H1 (cell line): ENCODE measurements around the gene SPINK14. TPM values are rescaled to one million over a fixed set of nuclear protein-coding genes. Genes with fewer than 3 reads are reported as not detected.

Source experiments
- CTCF ChIA-PET: fragments of 300-600 bp; sonication (Branson Sonifier 250); formaldehyde crosslinking; loops from one replicate; lab custom pipeline; 2021; ENCODE audit not compliant: partially characterized antibody; lab: Charles Lee
- POLR2A ChIA-PET: fragments of 300-600 bp; sonication (Branson Sonifier 250); formaldehyde crosslinking; loops from one replicate; lab custom pipeline; 2021; ENCODE audit warnings: inconsistent platforms; ENCODE audit not compliant: partially characterized antibody; lab: Charles Lee
- DNase-seq, 2 experiments: peaks; one replicate each; pipeline versions ENCODE4 v3.0.0 to v3.0.0-alpha.2; 2010 to 2022; ENCODE audit warnings: low spot score in 2 of 2, low read depth in 1 of 2, mixed read lengths in 1 of 2
- FAIRE-seq: peaks from 2 replicates; lab custom pipeline; 2011; peaks lifted over from hg19 to GRCh38; lab: Jason Lieb, UNC
- H2AFZ ChIP-seq: 2 replicates; pipeline ENCODE4 v1.8.1; 2012; ENCODE audit warnings: low read length, inconsistent platforms
- H2AK5ac ChIP-seq: 2 replicates; pipeline ENCODE4 v1.6.1; 2013; ENCODE audit warnings: low read depth, low read length
- H2BK120ac ChIP-seq: replicated peaks from 2 replicates; pipeline ENCODE3; 2013; ENCODE audit warnings: low read depth, low read length, inconsistent platforms
- H2BK12ac ChIP-seq: 2 replicates; pipeline ENCODE4 v1.6.1; 2013; ENCODE audit warnings: low read depth, low read length
- H2BK15ac ChIP-seq: 2 replicates; pipeline ENCODE4 v1.6.1; 2013; ENCODE audit warnings: low read length
- H2BK20ac ChIP-seq: 2 replicates; pipeline ENCODE4 v1.6.1; 2013; ENCODE audit warnings: low read length
- H2BK5ac ChIP-seq: 2 replicates; pipeline ENCODE4 v1.6.1; 2013; ENCODE audit warnings: low read depth, low read length
- H3K14ac ChIP-seq: 2 replicates; pipeline ENCODE4 v1.6.1; 2013; ENCODE audit warnings: inconsistent platforms; ENCODE audit not compliant: insufficient read length
- H3K18ac ChIP-seq: 2 replicates; pipeline ENCODE4 v1.6.1; 2013; ENCODE audit warnings: low read length; ENCODE audit errors: extremely low read depth
- H3K23ac ChIP-seq: 2 replicates; pipeline ENCODE4 v1.6.1; 2013; ENCODE audit warnings: inconsistent platforms; ENCODE audit not compliant: insufficient read length
- H3K23me2 ChIP-seq: 2 replicates; pipeline ENCODE4 v1.6.1; 2013; ENCODE audit warnings: low read depth, low read length
- H3K27ac ChIP-seq: 2 replicates; pipeline ENCODE4 v1.6.1; 2011; ENCODE audit warnings: low read depth, low read length, inconsistent platforms
- H3K27me3 ChIP-seq, 4 experiments: replicated peaks in 1 of 4; 1 replicate in 1 of 4; 2 replicates in 3 of 4; pipeline versions ENCODE4 v1.6.1 to v1.8.1; 2011 to 2013; ENCODE audit warnings: low read length in 3 of 4, mild to moderate bottlenecking in 3 of 4, inconsistent platforms in 2 of 4, mixed read lengths in 2 of 4, moderate library complexity in 1 of 4; ENCODE audit not compliant: control insufficient read depth in 3 of 4, insufficient read depth in 3 of 4; ENCODE audit errors: extremely low read depth in 1 of 4
- H3K36me3 ChIP-seq, 4 experiments: 2 replicates each; pipeline versions ENCODE4 v1.6.1 to v1.8.1; 2011 to 2013; ENCODE audit warnings: mild to moderate bottlenecking in 4 of 4, low read length in 3 of 4, moderate library complexity in 2 of 4, control low read depth in 1 of 4, inconsistent platforms in 1 of 4; ENCODE audit not compliant: insufficient read depth in 4 of 4, control insufficient read depth in 2 of 4
- H3K4ac ChIP-seq: replicated peaks from 2 replicates; pipeline ENCODE3; 2013; ENCODE audit warnings: low read length, low read depth, mixed read lengths, inconsistent platforms; ENCODE audit not compliant: insufficient read length
- H3K4me1 ChIP-seq, 4 experiments: replicated peaks in 1 of 4; 1 replicate in 1 of 4; 2 replicates in 3 of 4; pipeline versions ENCODE4 v1.6.1 to v1.8.1; 2011 to 2013; ENCODE audit warnings: low read length in 3 of 4, inconsistent platforms in 2 of 4, mixed read lengths in 1 of 4; ENCODE audit not compliant: insufficient read depth in 4 of 4, control insufficient read depth in 3 of 4
- H3K4me2 ChIP-seq, 2 experiments: 2 replicates each; pipeline versions ENCODE4 v1.6.1 to v1.8.1; 2011 to 2013; ENCODE audit warnings: low read depth in 2 of 2, low read length in 2 of 2, control low read depth in 1 of 2, inconsistent platforms in 1 of 2, mild to moderate bottlenecking in 1 of 2; ENCODE audit not compliant: insufficient read depth in 1 of 2
- H3K4me3 ChIP-seq, 4 experiments: fragments of 200-600, 300-600 bp in 1 of 4; sonication (generic), shearing (Covaris generic), sonication (Bioruptor Twin) in 1 of 4; 2 replicates each; pipeline versions ENCODE4 v1.5.1 to v1.8.1; 2011 to 2016; ENCODE audit warnings: low read length in 4 of 4, low read depth in 3 of 4, control low read depth in 2 of 4, inconsistent platforms in 2 of 4, mild to moderate bottlenecking in 2 of 4, mixed read lengths in 1 of 4, moderate library complexity in 1 of 4; ENCODE audit not compliant: insufficient read depth in 2 of 4; ENCODE audit errors: extremely low read depth in 1 of 4
- H3K56ac ChIP-seq: replicated peaks from 2 replicates; pipeline ENCODE3; 2013; ENCODE audit warnings: low read depth, mild to moderate bottlenecking, mixed read lengths, low read length, inconsistent platforms; ENCODE audit not compliant: insufficient read length
- H3K79me1 ChIP-seq: 2 replicates; pipeline ENCODE4 v1.6.1; 2013; ENCODE audit warnings: low read depth, low read length, control low read depth
- H3K79me2 ChIP-seq, 2 experiments: 2 replicates each; pipeline versions ENCODE4 v1.6.1 to v1.8.1; 2012 to 2013; ENCODE audit warnings: low read length in 2 of 2, mild to moderate bottlenecking in 2 of 2, inconsistent platforms in 1 of 2; ENCODE audit not compliant: insufficient read depth in 2 of 2, control insufficient read depth in 1 of 2
- H3K9ac ChIP-seq, 4 experiments: replicated peaks in 1 of 4; 1 replicate in 1 of 4; 2 replicates in 3 of 4; pipeline versions ENCODE4 v1.6.1 to v1.8.1; 2011 to 2013; ENCODE audit warnings: low read depth in 3 of 4, low read length in 3 of 4, control low read depth in 2 of 4, mild to moderate bottlenecking in 2 of 4, moderate library complexity in 2 of 4, inconsistent platforms in 1 of 4; ENCODE audit errors: extremely low read depth in 1 of 4
- H3K9me3 ChIP-seq, 2 experiments: 2 replicates each; pipeline versions ENCODE4 v1.6.1 to v1.8.1; 2012 to 2013; ENCODE audit warnings: mild to moderate bottlenecking in 2 of 2, moderate library complexity in 2 of 2, control low read depth in 1 of 2, inconsistent platforms in 1 of 2, low read depth in 1 of 2, low read length in 1 of 2, mixed read lengths in 1 of 2; ENCODE audit not compliant: insufficient read depth in 2 of 2
- H4K20me1 ChIP-seq, 2 experiments: replicated peaks in 1 of 2; 2 replicates each; pipeline versions ENCODE3 to v1.8.1; 2011 to 2013; ENCODE audit warnings: inconsistent platforms in 2 of 2, low read length in 2 of 2, mild to moderate bottlenecking in 1 of 2; ENCODE audit not compliant: insufficient read depth in 2 of 2, control insufficient read depth in 1 of 2
- H4K5ac ChIP-seq: 2 replicates; pipeline ENCODE4 v1.6.1; 2013; ENCODE audit warnings: low read length, low read depth, mixed read lengths, inconsistent platforms; ENCODE audit not compliant: insufficient read length
- H4K8ac ChIP-seq: 2 replicates; pipeline ENCODE4 v1.8.0; 2013; ENCODE audit warnings: mild to moderate bottlenecking, moderate library complexity, low read length, inconsistent platforms; ENCODE audit not compliant: insufficient read depth; ENCODE audit errors: extremely low read depth
- H4K91ac ChIP-seq: replicated peaks from 2 replicates; pipeline ENCODE3; 2013; ENCODE audit warnings: low read length, mixed read lengths, inconsistent platforms; ENCODE audit not compliant: insufficient read length
- CHD2 ChIP-seq: IDR thresholded peaks from 2 replicates; pipeline ENCODE4 v1.6.1; 2012; ENCODE audit warnings: low read length, improper control_type of control experiment
- CTCF ChIP-seq, 3 experiments: IDR thresholded peaks; 1 replicate in 2 of 3; 2 replicates in 1 of 3; pipeline versions ENCODE4 v1.5.1 to v1.6.1; 2011; ENCODE audit warnings: low read length in 3 of 3, mild to moderate bottlenecking in 3 of 3, inconsistent platforms in 2 of 3, low read depth in 1 of 3, moderate library complexity in 1 of 3; ENCODE audit not compliant: insufficient read depth in 1 of 3; ENCODE audit errors: control extremely low read depth in 1 of 3
- FOSL1 ChIP-seq: IDR thresholded peaks from 2 replicates; pipeline ENCODE4 v1.6.1; 2011; ENCODE audit warnings: mild to moderate bottlenecking, low read depth, low read length, moderate library complexity; ENCODE audit not compliant: insufficient read depth
- GTF2F1 ChIP-seq: IDR thresholded peaks from 2 replicates; pipeline ENCODE4 v1.6.1; 2012; ENCODE audit warnings: low read depth, low read length, improper control_type of control experiment, borderline replicate concordance
- KDM1A ChIP-seq: fragments of 200-600, 300-600 bp; sonication (generic); IDR thresholded peaks from 2 replicates; pipeline ENCODE4 v1.7.1; 2016; ENCODE audit warnings: mild to moderate bottlenecking, low read length, borderline replicate concordance
- POU5F1 ChIP-seq: IDR thresholded peaks from 2 replicates; pipeline ENCODE4 v1.6.1; 2011; ENCODE audit warnings: low read depth, mild to moderate bottlenecking, low read length, moderate library complexity
- RFX5 ChIP-seq: IDR thresholded peaks from 2 replicates; pipeline ENCODE4 v1.6.1; 2011; ENCODE audit warnings: low read depth, low read length, improper control_type of control experiment, borderline replicate concordance
- RNF2 ChIP-seq: fragments of 200-900, 300-1000 bp; sonication (generic); IDR thresholded peaks from 2 replicates; pipeline ENCODE4 v1.7.1; 2016; ENCODE audit warnings: borderline replicate concordance, low read depth, mild to moderate bottlenecking, antibody characterized with exemption, low read length; ENCODE audit not compliant: poor library complexity, severe bottlenecking; ENCODE audit errors: missing control alignments
- TCF12 ChIP-seq: IDR thresholded peaks from 2 replicates; pipeline ENCODE4 v1.6.1; 2011; ENCODE audit warnings: low read depth, mild to moderate bottlenecking, low read length
- WGBS, 2 experiments: shearing (Covaris generic) in 1 of 2; methylation state at CpG; one replicate each; pipeline versions ENCODE4 v1.1.6 to v1.1.7; 2013 to 2015; ENCODE audit warnings: low lambda C conversion rate in 2 of 2, mixed read lengths in 2 of 2, inconsistent platforms in 1 of 2, low coverage in 1 of 2, missing lambda C conversion rate in 1 of 2; ENCODE audit not compliant: insufficient replicate concordance in 2 of 2, insufficient coverage in 1 of 2, insufficient read length in 1 of 2; ENCODE audit errors: extremely low coverage in 1 of 2, missing lambda C conversion rate in 1 of 2; 5-methylcytosine and 5-hydroxymethylcytosine counted together
- polyA plus RNA-seq, 7 experiments: library from polyadenylated mRNA; depleted of rRNA in 3 of 7; stranded (reverse) in 5 of 7; unstranded in 2 of 7; fragments of >200 nt in 5 of 7; fragments of 200-250 nt in 2 of 7; gene quantifications; 1 replicate in 5 of 7; 2 replicates in 1 of 7; 4 replicates in 1 of 7; pipeline versions ENCODE4 v1.2.1 to v1.2.3, GENCODE V29; 2011 to 2013; ENCODE audit warnings: missing spikeins in 2 of 7, mixed read lengths in 2 of 7
- total RNA-seq: library from RNA; stranded (reverse); fragmentation: NEBNext Ultra II Directional; extraction: Animal tissue kit (Norgen Biotek cat#: 25700); gene quantifications from 2 replicates; pipeline ENCODE4 v1.2.1, GENCODE V29; 2021

Gene SPINK14
- total and polyA plus RNA-seq, 2 of the 8 experiments (the other 6 are each of a cell fraction or from before 2014, with no cell fraction given) = not detected

GRCh38 chr5:148191010-148191409 lies 22.7 kb downstream of the SPINK14 start:
- 78% methylated on average over 1 of the region's 1 CpG; no CpG with 5 or more reads in 1 of the 2 experiments for WGBS, 2 experiments

More at GRCh38 chr5:148191010-148191409, 22.7 kb downstream of the SPINK14 start:
- TF ChIP-seq TCF12 (no peak), RNF2 (no peak), CHD2 (no peak), CTCF (IDR thresholded peaks at IDR 0.05; ENCODE audit: control extremely low read depth in 1 of 3, insufficient read depth in 1 of 3, low read depth in 1 of 3, low read length in 3 of 3) (no peak), FOSL1 (no peak), KDM1A (no peak), GTF2F1 (no peak), POU5F1 (no peak), RFX5 (no peak)
- TF ChIP-seq, all 59 proteins: peak for 0
- H3K27me3 ChIP-seq = no peaks in the 10 kb centered on the region
- H3K4me3 ChIP-seq = no peak overlapping the region
- H4K91ac ChIP-seq = no peak overlapping the region
- H3K27ac ChIP-seq = no peak overlapping the region
- H3K79me2 ChIP-seq = no peaks in the 10 kb centered on the region
- H3K36me3 ChIP-seq = no peaks in the 10 kb centered on the region
- no peaks in the 10 kb centered on the region for H3K4me1 ChIP-seq
- H3K23me2 ChIP-seq = no peaks in the 10 kb centered on the region
- H2AK5ac ChIP-seq = no peak overlapping the region
- no peak overlapping the region for H3K56ac ChIP-seq
- no peaks in the 10 kb centered on the region for H4K20me1 ChIP-seq
- no peak for FAIRE-seq
- H3K4ac ChIP-seq = no peak overlapping the region
- H3K4me2 ChIP-seq = no peak overlapping the region
- H2BK20ac ChIP-seq = no peak overlapping the region
- H3K9me3 ChIP-seq = no peaks in the 10 kb centered on the region
- H2BK120ac ChIP-seq = no peak overlapping the region
- H2BK5ac ChIP-seq = no peak overlapping the region
- no peak overlapping the region for H3K9ac ChIP-seq
- H2AFZ ChIP-seq = no peak overlapping the region
- DNase-seq = no peak
- no peak overlapping the region for H4K5ac ChIP-seq
- no peak overlapping the region for H2BK15ac ChIP-seq
- H3K23ac ChIP-seq = no peak overlapping the region
- POLR2A ChIA-PET = no interaction called here
- CTCF ChIA-PET = interaction anchor here (0.5 to 1.5 kb wide), 3 partner anchors 11 to 215 kb away, joined by 3 to 4 read pairs (median 3); no protein-coding TSS in a partner anchor
- no peaks in the 10 kb centered on the region for H3K79me1 ChIP-seq
- no peak overlapping the region for H3K18ac ChIP-seq
- H2BK12ac ChIP-seq = no peak overlapping the region
- H4K8ac ChIP-seq = no peak overlapping the region
- H3K14ac ChIP-seq = no peak overlapping the region
